ENCODE results near the gene ZNF408.
A peak's percentile ranks its signal among the peaks of the same experiment; 100 is the strongest.
"Not testable (repeated sequence)": the region's sequence is repeated elsewhere in the genome, so short reads cannot be mapped to it uniquely, and the experiment has no call there.

ZNF408 gene

DNA sequence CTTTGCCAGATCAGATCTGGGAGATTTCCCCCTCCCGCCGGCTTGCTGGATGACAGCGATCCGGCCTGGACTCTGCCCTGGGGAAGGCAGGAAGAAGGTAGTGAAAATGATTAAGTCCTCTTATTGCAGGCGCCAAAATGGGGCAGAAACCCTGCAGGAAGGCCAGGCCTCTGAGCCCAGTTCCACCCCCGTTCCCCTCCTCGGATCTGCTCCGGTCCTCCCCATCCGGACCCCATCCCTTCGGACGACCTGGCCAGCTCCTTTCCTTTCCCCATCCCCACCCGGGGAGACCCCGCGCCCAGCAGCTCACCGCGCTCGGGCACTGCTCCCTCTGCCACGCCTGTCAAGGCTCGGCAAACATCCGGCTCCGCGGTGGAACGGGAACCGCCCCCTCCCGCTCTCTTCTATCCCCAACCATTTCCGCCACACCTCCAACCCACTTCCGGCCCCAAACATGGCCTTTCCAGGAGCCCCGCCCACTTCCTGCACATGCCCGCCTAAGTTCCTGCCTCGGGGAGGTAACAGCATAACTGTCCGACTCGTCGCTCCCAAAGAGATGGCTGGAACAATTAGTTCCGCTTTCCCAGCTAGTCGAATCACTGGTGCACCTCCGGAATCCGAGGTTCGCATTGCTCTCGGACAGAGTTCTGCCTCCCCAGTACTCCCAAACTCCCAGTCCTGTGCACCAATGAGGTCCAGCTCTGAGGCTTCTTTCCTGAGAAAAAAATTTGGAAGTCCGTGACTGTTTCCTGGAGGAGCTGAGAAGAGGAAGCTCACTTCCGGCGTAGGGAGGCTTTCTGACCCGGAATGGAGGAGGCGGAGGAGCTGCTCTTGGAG lies at the start of gene ZNF408, which contains the start of gene ARHGAP1:
ZNF408 (plus strand) TSS at position 791 of the 837 bp plus-strand sequence; CDS start at position 808, 17 bp downstream.
ARHGAP1 (minus strand) TSS at position 379 of the 837 bp plus-strand sequence. CDS start 4,512 bp downstream, outside the sequence.
- peak; percentile 95 to 96 for DNase-seq

DNA sequence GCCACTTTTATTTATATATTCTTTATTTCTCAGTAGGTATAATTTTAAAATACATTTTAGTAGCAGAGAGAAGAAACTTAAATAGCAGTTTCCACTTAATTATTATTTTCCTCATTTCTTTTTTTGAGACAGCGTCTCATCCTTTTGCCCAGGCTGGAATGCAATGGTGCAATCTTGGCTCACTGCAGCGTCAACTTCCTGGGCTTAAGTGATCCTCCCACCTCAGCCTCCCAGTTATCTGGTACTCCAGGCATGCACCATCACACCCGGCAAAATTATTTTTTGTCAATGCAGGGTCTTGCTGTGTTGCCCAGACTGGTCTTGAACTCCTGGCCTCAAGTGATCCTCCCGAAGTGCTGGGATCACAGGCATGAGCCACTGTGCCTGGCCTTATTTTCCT lies 45.2 kb upstream of the ZNF408 start:
- DNase-seq, result no peak

DNA sequence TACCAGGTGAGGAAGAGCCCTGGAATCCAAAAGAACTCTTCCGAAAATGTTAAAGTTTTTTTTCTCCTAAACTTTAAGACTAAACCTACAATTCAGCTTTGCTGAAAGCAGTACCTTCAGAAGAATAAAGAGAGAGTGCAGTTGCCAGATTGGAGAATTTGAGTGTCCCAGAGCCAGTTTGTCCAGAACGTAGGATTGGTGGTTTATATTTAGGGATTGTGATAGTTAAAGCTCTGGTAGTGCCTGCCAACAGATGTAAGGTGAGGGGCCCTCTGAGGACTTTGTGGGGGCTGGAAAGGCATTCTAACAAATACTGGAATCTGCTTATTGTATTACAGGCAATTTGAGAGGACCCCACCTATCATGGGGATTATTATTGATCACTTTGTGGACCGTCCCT lies 43.6 kb upstream of the ZNF408 start:
- DNase-seq, result no peak

DNA sequence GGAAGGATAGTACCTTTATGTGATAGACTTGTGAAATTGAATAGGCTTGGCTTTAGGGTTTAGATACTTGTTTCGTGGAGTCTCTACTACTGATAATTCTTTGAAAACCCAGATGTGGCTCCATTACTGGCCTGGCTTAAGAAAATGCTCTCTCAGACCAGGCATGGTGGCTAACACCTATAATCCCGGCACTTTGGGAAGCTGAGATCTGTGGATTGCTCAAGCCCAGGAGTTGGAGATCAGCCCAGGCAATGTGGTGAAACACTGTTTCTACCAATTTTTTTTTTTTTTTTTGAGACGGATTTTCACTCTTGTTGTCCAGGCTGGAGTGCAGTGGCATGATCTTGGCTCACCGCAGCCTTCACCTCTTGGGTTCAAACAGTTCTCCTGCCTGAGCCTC lies 42.6 kb upstream of the ZNF408 start:
- DNase-seq, result no peak

DNA sequence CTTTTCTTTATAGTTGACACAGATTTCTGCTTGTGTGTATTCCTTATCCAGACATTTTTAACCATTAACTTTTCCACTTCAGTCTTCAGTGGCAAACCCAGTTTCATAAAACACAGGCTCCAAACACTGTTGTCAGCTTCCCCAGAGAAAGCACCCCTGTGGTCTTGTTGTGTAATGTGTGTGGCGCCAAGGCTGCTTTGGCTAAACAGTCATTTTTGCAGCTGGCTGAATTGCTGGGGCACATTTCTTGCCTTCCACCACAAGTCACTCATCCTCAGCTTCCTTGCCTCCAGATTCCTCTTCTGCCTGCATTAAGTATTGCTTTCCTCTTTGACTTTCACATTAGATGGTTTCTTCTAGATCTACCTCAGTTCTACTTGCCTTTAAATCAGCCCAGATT lies 40.9 kb upstream of the ZNF408 start:
- DNase-seq, result no peak

DNA sequence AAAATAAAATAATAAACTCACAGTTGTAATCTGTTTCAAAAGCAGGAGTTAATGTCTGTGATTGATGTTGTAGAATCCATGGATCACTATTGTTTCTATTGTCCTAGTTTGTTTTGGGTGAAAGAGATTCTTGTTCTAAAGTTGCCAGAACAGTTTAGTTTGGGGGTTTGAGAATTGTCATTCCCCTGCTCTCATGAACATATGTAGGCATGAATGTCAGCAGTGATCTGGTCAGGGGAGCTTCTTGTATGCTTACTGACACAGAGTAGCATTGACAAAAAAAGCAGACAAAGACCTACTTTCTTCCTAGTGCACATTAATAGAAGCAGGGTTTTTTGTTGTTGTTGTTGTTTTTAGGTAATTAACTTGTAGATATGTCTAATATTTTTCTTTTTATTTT lies 39.0 kb upstream of the ZNF408 start:
- no peak for DNase-seq

DNA sequence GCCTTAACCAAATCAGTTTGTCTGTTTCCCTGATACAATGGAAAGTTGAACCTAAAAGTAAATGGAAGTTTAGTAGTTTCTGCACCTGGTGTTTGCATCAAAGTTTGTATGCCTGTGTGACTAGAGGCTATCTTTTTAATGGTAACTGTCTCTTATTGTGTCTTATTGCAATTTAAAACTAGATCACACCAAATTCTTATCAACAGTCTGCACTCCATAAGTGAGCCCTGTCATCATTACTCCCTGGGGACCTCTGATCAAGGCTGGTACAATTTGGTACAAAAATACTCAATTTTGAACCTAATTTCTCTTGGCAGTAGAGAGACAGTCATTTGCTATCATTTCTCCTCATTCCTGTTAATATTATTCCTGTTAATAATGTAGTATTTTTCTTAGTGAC lies 38.5 kb upstream of the ZNF408 start:
- DNase-seq, result no peak

DNA sequence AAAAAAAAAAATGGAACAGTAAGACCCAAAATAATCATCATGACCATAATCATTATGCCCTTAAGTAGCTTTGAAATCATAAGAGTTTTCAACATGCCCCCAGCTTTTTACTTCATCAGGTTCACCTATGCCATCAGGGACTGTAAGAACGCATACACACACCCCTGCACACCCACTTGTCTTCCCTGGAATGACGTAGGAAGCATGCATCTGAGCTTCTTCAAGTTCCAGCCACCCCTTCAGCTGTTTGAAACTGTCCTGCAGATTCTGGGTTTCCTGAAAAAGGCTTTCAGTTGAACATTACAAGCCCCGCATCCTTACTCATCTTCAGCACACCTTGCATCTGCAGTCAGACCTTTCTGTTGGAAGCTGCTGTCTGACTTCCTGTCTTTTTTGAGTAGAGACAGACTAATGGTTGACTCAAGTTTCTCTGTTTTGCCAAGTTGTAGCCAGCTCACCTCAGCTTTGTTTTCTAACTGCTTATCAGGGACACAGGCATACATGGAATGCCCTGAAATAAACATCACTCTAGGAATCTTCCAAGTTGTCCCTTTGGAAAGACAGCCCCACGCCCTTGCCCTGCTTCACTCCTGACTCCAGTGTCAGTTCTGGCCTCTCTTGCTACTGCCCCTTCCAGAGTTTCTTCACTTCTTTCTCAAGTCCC lies 37.4 kb upstream of the ZNF408 start:
- no peak for DNase-seq

DNA sequence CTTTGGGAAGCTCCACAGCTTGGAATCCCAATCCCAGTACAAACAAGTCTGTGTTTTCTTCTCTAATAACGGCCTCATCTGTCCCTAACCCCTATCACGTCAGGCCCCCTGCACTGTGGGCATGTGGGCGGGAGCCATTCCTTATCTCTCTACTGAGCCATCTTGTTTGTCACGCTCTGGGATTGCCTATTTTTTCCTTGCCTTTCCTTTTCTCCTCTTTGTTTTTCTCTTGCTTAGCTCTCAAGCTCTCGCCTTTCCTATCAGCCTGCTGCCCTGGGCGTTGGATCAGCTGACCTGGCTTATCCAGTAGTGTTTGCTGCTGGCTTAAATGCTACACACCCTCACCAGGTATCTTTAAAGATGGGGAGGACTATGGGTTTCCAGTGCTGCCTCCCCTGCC lies 36.2 kb upstream of the ZNF408 start:
- no peak for DNase-seq

DNA sequence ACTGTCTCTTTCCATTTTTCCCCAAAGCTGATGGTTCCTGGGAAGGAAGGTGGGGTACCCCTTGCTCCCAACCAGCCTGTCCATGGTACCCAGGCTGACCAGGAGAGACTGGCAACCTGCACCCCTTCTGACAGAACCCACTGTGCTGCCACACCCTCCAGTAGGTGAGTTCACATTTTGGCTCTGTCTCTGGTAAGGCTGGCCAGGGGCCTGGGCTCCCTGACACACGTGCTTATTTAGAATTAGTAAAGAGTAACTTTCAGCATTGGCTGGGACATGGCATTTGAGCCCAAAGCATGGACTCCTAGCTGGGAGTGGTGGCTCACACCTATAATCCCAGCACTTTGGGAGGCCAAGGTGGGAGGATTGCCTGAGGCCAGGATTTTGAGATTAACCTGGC lies 35.5 kb upstream of the ZNF408 start:
- DNase-seq, result no peak

DNA sequence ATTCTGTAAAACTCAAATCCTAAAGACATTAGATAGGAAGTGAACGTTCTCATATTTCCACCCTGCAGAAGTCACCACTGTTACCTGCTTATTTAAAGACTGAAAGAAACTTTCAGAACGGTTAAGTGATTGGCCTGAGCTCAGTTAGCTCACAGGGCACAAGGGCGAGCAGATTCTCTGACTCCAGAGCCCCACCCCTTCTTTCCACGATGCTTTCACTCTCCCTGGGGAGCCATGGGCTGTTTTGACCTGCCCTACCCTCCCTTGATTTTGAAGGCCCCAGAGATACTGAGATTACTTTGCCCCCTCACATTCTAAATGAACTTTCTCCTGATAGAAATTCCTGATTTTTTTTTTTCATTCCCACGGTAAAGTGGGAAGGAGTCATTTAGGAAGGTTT lies 34.3 kb upstream of the ZNF408 start:
- no peak for DNase-seq

DNA sequence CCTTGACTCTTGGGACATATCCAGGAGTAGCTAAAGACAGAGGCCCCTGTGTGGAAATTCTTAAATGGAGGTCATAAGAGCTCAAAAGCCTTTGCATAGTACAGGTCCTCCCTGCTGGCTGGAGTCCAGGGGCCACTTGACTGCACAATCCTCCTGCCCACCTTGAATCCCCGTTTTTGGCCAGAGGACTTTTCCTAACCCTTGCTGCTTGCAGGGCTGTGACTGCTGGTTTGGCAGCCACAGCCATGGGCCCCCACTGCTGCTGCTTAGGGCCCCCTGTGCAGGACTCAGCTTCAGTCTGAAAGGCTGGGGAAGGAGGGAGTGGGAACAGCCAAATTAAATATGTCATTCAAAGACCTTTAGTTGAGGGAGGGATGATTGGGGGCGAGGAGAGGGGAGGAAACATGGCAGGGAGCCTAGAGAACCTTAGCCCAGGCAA lies 33.8 kb upstream of the ZNF408 start:
- no peak for DNase-seq

DNA sequence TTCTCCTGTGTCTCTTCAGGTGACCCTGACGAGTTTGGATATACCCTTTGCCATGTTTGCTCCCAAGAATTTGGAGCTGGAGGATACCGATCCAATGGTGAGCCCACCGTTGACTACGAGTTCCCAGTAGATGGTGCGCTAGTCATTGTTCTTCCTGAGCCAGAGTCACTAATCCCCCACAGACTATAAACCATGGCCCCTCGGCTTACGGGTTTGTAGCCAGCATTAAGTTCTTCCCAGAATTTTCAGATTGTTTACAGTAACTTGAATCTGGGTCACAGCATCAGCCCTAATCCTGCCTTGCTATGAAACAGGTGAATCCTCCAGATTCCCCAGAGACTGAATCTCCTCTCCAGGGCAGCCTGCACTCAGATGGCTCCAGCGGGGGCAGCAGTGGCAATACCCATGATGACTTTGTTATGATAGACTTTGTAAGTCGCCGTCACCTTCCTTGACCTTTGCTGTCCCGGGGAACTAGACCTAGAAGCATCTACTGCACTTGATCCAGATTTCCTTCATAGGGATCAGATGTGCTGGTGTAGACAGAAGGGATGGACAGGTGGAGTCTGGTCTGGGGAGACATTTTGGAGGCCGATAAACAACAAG lies 32.2 kb upstream of the ZNF408 start:
- no peak for DNase-seq

DNA sequence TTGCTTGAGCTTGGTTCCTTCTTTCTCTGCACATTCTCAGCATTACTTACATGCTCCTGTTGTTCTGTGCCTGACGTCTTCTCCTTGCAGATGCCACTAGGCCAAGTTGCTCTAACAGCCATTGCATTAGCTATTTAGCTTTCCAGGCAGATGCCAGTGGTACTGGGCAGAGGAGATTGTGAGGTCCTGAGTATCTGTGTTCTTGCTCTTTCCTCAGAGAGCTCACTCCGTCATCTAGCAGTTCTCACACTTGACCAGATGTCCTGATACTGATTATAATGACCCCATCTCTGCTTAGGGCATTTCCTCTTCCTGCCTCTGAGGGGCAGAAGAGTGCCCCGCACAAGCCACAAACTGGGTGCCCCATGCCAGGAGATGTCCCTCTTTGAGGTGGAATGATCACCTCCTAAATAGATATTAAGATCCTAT lies 31.1 kb upstream of the ZNF408 start:
- DNase-seq, result peak in 1 of 2 experiments; percentile 30

DNA sequence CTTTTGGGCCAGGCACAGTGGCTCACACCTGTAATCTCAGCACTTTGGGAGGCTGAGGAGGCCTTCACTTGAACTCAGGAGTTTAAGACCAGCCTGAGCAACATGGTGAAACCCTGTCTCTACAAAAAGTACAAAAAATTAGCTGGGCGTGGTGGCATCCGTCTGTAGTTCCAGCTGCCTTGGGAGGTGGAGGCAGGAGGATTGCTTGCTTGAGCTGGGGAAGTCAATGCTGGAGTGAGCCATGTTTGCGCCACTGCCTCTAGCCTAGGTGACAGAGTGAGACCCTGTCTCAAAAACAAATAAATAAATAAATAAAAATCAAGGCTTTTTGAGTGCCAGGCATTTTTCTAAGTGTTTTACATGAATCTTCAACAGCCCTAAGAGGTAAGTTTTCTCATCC lies 30.3 kb upstream of the ZNF408 start:
- not testable (repeated sequence) for DNase-seq

DNA sequence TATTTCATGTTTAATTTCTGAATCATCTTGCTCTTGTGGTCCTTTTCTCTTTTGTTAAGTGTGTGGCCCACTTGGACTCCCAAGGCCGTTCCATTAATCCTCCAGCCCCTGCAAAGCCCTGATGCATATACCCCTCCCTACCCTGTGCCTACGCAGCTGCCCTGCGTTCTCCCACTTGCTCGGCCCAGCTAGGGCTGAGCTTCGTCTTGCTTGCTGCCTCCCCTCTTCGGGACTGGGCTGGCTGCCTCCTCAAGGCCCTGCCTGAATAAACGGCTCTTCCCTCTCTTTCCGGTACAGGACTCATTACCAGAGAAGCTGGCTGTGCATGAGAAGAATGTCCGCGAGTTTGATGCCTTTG lies 28.9 kb upstream of the ZNF408 start:
- no peak for DNase-seq

DNA sequence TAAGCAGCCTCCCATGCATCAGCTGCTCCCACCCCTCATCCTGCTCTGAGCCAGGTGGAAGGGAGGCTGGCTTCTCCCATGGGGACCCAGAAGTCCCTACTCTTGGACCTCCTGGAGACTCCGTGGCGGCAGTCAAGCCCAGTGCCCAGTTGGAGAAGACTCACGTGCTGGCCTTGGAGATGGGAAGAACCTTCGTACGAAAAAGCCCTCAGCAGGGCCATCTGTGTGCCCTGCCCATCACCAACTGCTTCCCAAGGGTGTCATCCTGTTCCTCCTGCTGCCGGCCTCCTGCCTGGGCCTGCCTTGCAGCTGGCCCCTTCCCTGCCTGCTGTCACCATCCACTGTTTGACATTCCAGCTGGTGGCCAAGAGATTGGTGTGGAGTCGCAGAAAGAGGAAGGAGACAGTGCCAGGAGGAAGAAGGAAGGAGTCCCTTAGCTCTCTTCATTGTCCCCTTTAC lies 28.4 kb upstream of the ZNF408 start:
- DNase-seq, result peak in 1 of 2 experiments; percentile 57

DNA sequence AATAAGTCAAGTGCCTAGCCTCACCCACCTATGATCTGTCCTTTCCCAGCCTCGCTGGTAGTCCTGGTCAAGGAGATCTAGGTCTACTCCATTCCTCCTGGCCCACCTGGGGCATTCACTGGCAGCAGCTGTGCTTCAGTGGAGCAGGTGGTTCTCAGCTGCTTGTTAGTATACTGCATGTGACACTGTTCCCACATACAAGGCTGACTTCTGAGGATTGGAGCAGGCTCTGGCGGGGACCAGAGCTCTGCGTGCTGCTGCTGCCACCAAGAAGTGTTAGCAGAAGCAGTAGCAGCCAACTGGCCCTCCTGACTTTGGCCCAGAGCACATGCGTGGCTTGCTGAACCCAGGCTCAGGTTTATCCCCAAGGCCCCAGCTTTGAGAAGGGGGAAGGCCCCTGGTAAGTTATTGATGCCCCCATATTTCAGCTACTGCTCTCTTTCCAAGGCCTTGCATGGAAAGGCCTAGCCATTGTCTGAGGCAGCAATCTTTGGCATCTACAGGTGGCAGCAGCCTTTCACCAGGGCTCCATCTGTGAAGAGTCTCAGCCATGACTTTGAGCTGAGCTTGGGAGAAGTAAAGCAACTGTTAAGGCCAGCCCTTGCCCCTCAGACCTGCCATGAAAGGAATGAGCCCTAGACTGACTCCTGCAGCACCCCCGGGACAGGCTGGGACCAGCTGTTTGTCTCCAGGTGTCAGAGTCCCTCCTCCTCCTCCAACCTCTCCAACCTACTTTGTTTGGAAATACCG lies 26.9 kb upstream of the ZNF408 start:
- DNase-seq, result no peak

DNA sequence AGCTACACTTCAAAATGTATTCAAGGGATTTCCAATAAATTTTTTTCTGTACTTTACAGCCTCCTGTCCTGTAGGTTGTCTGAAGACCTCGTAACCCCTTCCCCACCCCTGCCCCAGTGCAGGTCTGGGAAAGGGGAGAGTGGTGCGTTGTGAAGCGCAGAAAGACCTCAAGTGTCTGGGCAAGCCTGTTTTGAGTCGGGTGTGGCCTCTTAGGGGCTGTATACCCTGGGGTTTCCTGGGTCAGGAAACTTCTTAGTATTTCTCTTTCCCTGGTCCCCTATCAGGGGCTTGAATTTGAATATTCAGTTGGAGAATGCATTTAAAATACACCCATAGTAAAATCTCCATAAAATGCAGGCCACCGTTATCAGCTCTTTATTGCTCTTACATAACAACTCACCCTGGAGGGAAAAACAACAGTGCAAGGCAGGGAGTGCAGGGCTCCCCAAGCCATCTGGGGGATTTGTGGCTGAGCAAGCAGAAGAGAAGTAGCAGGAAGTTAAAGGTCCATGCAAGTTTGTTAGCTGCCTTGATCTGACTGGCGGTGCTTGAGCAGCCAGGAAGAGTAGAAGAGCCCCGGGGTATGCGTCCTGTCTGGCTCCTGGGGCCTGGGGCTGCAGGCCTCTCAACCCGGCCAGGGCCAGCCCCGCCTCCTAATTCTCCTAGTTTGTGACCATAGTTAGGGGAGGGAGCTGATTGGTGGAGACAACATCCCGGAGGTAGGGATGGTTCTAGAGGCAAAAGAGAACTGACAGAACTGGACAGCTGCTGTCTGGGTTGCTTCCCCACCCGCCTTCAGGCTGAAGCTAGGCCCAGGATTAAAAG lies 26.2 kb upstream of the ZNF408 start:
- DNase-seq, result no peak

DNA sequence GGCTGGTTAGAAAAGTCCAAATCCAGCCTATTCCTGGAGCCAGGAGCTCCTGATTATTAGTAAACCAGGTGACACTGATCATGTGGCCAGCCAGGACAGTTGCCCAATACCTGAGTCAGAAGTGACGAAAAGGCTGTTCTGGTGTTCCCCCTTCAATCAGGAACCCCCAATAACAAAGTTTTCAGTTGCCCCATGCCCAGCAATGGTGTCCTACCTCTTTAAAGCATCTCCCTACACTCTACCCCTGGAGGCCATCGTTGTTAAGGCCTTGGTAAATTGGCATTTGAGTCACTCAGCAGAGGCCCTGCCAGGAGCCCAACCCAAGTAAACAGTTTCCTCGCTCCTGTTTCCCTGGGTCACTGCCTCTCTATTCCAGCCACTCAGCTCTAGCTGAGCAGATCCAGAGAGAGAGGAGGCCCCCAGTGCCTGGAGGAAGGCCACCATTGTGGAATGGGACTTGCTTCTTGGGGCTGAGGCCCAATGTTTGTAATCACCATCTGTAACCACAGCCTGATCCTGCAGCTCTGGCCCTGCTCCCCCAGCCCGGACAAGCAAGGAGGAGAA lies 25.5 kb upstream of the ZNF408 start:
- DNase-seq, result no peak

DNA sequence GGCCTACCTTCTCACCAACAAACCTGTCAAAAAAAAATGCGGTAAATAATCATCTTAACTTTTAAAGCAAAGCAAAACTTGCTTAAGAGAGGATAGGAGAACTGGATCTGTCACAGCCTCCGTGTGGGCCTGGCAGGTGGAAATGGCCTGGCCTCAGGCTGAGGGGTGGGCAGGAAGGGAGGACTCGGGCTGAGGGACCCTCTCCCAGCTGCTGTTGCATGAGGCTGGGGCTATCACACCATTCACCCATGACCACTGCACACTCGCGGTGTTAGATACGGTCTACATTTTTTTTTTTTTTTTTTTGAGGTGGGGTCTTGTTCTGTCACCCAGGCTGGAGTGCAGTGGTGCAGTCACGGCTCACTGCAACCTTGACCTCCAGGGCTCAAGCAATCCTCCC lies 24.9 kb upstream of the ZNF408 start:
- DNase-seq, result no peak

Data from NCI-H524 (cell line).